K562 (cell line): ENCODE results near the gene ZDHHC14. TPM values are rescaled to one million over a fixed set of nuclear protein-coding genes. Genes with fewer than 3 reads are reported as not detected.

Experiments
- CEBPB ChIP-seq: fragments of 450-650 bp; IDR thresholded peaks from 2 replicates; pipeline ENCODE4 v1.6.1; 2016; ENCODE audit warnings: missing genetic modification characterization, missing compliant biosample characterization
- FOS ChIP-seq: IDR thresholded peaks from 3 replicates; pipeline ENCODE4 v1.6.1; 2011; ENCODE audit not compliant: insufficient read length; ENCODE audit errors: extremely low read depth
- KAT8 ChIP-seq: fragments of 450-650 bp; IDR thresholded peaks from 2 replicates; pipeline ENCODE4 v1.6.1; 2016; ENCODE audit warnings: low read depth, mild to moderate bottlenecking
- MYBL2 ChIP-seq, 2 experiments: fragments of 450-650 bp in 1 of 2; sonication (generic) in 1 of 2; formaldehyde crosslinking in 1 of 2; IDR thresholded peaks; 2 replicates each; pipeline versions ENCODE4 v1.6.1 to v1.8.1; 2017 to 2022; ENCODE audit warnings: borderline replicate concordance in 1 of 2, inconsistent platforms in 1 of 2, low read depth in 1 of 2, mild to moderate bottlenecking in 1 of 2, missing genetic modification reagents in 1 of 2, moderate library complexity in 1 of 2
- POLR2AphosphoS5 ChIP-seq: IDR thresholded peaks from 2 replicates; pipeline ENCODE4 v1.6.1; 2011; ENCODE audit warnings: mild to moderate bottlenecking, low read depth, low read length, moderate library complexity; ENCODE audit not compliant: control insufficient read depth, insufficient read depth
- POLR2G ChIP-seq: fragments of 200-400 bp; formaldehyde crosslinking; IDR thresholded peaks from 2 replicates; pipeline ENCODE4 v1.6.1; 2017; ENCODE audit warnings: low read depth, mild to moderate bottlenecking, antibody characterized with exemption, low read length, moderate library complexity
- PRPF4 ChIP-seq: fragments of 200-400 bp; formaldehyde crosslinking; IDR thresholded peaks from one replicate; pipeline ENCODE4 v1.6.1; 2017; ENCODE audit warnings: low read length, low read depth, mild to moderate bottlenecking; ENCODE audit not compliant: insufficient read depth, poor library complexity, severe bottlenecking
- RNF2 ChIP-seq: sonication (generic); IDR thresholded peaks from 2 replicates; pipeline ENCODE4 v1.6.1; 2016
- SETDB1 ChIP-seq: IDR thresholded peaks from one replicate; pipeline ENCODE4 v1.6.1; 2012; ENCODE audit warnings: low read length, control low read depth, inconsistent platforms
- SP2 ChIP-seq: IDR thresholded peaks from 2 replicates; pipeline ENCODE4 v1.6.1; 2011; ENCODE audit warnings: mild to moderate bottlenecking, low read depth, low read length, moderate library complexity; ENCODE audit not compliant: poor library complexity, severe bottlenecking; ENCODE audit errors: extremely low read depth
- XRCC3 ChIP-seq: fragments of 450-650 bp; IDR thresholded peaks from 2 replicates; pipeline ENCODE4 v1.6.1; 2017; ENCODE audit warnings: mild to moderate bottlenecking, moderate library complexity
- ZNF143 ChIP-seq: sonication (generic); formaldehyde crosslinking; IDR thresholded peaks from 2 replicates; pipeline ENCODE4 v1.9.0; 2022; ENCODE audit warnings: mild to moderate bottlenecking, missing genetic modification reagents
- ZNF23 ChIP-seq: fragments of 250-450 bp; sonication (Bioruptor Pico); IDR thresholded peaks from 2 replicates; pipeline ENCODE4 v1.4.0; 2020; ENCODE audit warnings: mild to moderate bottlenecking
- ZNF41 ChIP-seq: fragments of 250-450 bp; sonication (Bioruptor Pico); conservative IDR thresholded peaks from 2 replicates; pipeline ENCODE4 v1.4.0; 2020; ENCODE audit warnings: mild to moderate bottlenecking
- polyA plus RNA-seq, 8 experiments: library from polyadenylated mRNA; depleted of rRNA in 4 of 8; stranded (reverse) in 5 of 8; unstranded in 3 of 8; fragments of >200 nt; fragmentation: Nextera tagmentation in 2 of 8; fragmentation: Illumina TruSeq in 1 of 8; extraction: Ambion mirVana in 2 of 8; extraction: Trizol in 1 of 8; gene quantifications; 2 replicates each; pipeline versions ENCODE4 v1.2.1 to v1.2.3, GENCODE V29; 2011 to 2014; ENCODE audit warnings: inconsistent platforms in 1 of 8, missing spikeins in 1 of 8
- total RNA-seq, 7 experiments: library from RNA; depleted of rRNA in 6 of 7; stranded (reverse); fragments of >200 nt in 6 of 7; fragmentation: Illumina TruSeq in 2 of 7; extraction: Trizol in 2 of 7; gene quantifications; 2 replicates each; pipeline versions ENCODE4 v1.2.1 to v1.2.3, GENCODE V29; 2011 to 2021; ENCODE audit warnings: low replicate concordance in 1 of 7
- TF ChIP-seq, protein P1 (sequence below): fragments of 250-450 bp; sonication (Bioruptor Pico); IDR thresholded peaks from 2 replicates; pipeline ENCODE4 v1.5.0; 2020; ENCODE audit warnings: mild to moderate bottlenecking, borderline replicate concordance
- TF ChIP-seq, protein P2 (sequence below): fragments of 250-450 bp; sonication (Bioruptor Pico); IDR thresholded peaks from 2 replicates; pipeline ENCODE4 v1.5.1; 2021; ENCODE audit warnings: mild to moderate bottlenecking
- TF ChIP-seq, protein P3 (sequence below): fragments of 450-650 bp; IDR thresholded peaks from 2 replicates; pipeline ENCODE4 v1.6.1; 2017; ENCODE audit warnings: mild to moderate bottlenecking, moderate library complexity
- TF ChIP-seq, protein P4 (sequence below): fragments of 250-450 bp; sonication (Bioruptor Pico); IDR thresholded peaks from 2 replicates; pipeline ENCODE4 v1.4.0; 2020; ENCODE audit warnings: mild to moderate bottlenecking
- TF ChIP-seq, protein P5 (sequence below): sonication (generic); formaldehyde crosslinking; IDR thresholded peaks from 2 replicates; pipeline ENCODE4 v1.8.0; 2022; ENCODE audit warnings: mild to moderate bottlenecking, missing genetic modification reagents

Gene ZDHHC14
- total and polyA plus RNA-seq, 9 of the 15 experiments (the other 6 are each of a cell fraction or from before 2014, with no cell fraction given), result 0.92 to 23.1 (median 13.8) TPM

DNA sequence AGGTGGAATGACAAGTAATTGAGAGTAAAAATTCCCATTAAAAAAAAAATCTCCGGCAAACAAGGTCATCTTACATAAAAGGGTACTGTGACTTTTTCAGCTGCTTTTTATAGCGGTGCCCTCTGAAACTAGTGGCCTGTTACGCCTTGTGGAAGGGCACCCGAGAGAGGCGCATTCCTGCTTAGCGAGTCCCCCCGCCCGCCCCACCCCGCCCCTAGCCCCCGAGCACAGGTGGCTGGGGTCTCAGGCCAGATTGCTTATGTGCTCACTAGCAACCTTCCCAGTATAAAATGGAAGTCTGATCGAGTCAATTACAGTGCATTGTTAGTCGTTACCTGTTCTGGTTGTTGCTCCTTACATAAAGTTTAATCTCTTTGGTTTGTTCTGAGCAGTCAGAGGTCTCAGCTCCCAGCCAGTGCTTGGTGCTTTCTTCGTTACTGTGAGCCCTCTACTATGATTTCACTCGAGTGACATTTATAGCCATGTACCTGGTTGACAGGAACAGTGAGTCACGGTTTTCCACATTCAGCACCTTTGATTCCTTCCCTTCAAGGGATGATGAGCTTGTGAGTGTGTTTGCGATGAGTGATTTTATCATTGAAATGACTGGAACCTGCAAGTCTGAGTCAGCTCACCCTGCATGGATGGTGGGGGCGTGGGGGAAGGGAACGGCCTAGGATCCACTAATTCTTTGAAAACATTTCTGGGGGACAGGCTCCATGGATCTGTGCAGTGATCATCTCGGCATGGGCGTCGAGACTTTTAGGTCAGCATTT is 47.6 kb downstream of the ZDHHC14 start (continued):
- TF ChIP-seq ZNF143 (CRISPR knock-in tag) (no peak), CEBPB (tag) (no peak), POLR2G (no peak), FOS (peak; percentile 20), PRPF4 (no peak), MYBL2 (IDR thresholded peaks at IDR 0.05; ENCODE audit: low read depth) (no peak), MYBL2 (CRISPR knock-in tag; IDR thresholded peaks at IDR 0.05; ENCODE audit: borderline replicate concordance) (no peak), POLR2AphosphoS5 (no peak), RNF2 (no peak), SP2 (no peak), SETDB1 (no peak), XRCC3 (no peak), ZNF23 (CRISPR knock-in tag) (no peak), ZNF41 (CRISPR knock-in tag) (no peak), KAT8 (no peak)
- TF ChIP-seq, protein P1, sequence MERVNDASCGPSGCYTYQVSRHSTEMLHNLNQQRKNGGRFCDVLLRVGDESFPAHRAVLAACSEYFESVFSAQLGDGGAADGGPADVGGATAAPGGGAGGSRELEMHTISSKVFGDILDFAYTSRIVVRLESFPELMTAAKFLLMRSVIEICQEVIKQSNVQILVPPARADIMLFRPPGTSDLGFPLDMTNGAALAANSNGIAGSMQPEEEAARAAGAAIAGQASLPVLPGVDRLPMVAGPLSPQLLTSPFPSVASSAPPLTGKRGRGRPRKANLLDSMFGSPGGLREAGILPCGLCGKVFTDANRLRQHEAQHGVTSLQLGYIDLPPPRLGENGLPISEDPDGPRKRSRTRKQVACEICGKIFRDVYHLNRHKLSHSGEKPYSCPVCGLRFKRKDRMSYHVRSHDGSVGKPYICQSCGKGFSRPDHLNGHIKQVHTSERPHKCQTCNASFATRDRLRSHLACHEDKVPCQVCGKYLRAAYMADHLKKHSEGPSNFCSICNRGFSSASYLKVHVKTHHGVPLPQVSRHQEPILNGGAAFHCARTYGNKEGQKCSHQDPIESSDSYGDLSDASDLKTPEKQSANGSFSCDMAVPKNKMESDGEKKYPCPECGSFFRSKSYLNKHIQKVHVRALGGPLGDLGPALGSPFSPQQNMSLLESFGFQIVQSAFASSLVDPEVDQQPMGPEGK (CRISPR knock-in tag), result no peak
- TF ChIP-seq, protein P2, sequence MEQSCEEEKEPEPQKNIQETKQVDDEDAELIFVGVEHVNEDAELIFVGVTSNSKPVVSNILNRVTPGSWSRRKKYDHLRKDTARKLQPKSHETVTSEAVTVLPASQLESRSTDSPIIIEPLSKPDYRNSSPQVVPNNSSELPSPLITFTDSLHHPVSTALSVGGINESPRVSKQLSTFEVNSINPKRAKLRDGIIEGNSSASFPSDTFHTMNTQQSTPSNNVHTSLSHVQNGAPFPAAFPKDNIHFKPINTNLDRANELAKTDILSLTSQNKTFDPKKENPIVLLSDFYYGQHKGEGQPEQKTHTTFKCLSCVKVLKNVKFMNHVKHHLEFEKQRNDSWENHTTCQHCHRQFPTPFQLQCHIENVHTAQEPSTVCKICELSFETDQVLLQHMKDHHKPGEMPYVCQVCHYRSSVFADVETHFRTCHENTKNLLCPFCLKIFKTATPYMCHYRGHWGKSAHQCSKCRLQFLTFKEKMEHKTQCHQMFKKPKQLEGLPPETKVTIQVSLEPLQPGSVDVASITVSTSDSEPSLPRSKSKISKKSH (CRISPR knock-in tag), result no peak
- TF ChIP-seq, protein P3, sequence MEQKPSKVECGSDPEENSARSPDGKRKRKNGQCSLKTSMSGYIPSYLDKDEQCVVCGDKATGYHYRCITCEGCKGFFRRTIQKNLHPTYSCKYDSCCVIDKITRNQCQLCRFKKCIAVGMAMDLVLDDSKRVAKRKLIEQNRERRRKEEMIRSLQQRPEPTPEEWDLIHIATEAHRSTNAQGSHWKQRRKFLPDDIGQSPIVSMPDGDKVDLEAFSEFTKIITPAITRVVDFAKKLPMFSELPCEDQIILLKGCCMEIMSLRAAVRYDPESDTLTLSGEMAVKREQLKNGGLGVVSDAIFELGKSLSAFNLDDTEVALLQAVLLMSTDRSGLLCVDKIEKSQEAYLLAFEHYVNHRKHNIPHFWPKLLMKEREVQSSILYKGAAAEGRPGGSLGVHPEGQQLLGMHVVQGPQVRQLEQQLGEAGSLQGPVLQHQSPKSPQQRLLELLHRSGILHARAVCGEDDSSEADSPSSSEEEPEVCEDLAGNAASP, result no peak
- TF ChIP-seq, protein P4, sequence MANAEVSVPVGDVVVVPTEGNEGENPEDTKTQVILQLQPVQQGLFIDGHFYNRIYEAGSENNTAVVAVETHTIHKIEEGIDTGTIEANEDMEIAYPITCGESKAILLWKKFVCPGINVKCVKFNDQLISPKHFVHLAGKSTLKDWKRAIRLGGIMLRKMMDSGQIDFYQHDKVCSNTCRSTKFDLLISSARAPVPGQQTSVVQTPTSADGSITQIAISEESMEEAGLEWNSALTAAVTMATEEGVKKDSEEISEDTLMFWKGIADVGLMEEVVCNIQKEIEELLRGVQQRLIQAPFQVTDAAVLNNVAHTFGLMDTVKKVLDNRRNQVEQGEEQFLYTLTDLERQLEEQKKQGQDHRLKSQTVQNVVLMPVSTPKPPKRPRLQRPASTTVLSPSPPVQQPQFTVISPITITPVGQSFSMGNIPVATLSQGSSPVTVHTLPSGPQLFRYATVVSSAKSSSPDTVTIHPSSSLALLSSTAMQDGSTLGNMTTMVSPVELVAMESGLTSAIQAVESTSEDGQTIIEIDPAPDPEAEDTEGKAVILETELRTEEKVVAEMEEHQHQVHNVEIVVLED, result no peak
- TF ChIP-seq, protein P5, sequence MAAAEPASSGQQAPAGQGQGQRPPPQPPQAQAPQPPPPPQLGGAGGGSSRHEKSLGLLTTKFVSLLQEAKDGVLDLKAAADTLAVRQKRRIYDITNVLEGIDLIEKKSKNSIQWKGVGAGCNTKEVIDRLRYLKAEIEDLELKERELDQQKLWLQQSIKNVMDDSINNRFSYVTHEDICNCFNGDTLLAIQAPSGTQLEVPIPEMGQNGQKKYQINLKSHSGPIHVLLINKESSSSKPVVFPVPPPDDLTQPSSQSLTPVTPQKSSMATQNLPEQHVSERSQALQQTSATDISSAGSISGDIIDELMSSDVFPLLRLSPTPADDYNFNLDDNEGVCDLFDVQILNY (CRISPR knock-in tag), result no peak
